ENCODE results near the gene SETD5.

DNA sequence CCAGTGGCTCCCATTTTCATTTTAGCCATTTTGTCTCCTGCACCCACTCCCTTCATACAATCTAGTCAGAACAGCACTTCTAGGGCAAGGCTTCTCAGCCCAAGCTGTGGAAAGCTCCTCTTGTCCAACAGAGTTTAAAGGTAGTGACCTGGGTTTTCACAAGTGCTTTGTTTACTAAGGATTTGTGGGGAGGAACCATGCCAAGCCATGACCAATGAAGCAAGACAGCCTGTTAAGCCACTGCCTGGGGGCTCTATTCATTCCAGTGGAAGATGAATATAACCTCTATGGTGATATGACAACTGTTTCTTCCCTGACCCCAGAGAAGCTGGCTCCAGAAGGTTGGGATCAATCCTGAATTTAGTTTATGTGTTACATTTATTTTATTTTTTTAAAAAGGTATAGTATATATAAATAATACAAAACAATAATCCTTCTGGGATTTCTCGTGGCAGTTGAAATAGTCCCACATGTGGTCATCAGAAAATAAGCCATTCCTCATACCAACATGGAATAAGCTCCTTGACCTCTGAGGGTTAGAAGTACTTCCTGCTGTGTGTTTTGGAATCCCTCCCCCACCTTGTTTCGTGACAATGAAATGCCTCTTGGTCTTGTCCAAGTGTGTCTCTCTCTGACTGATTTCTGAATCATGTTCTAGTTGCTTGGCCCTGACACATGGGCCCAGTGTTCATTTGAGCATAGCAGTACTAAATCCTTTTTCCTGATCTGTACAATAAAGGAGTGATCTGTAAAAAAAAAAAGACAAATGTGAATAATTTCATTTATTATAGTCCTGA lies 47.9 kb upstream of the SETD5 start:
- TF ChIP-seq, protein P1, sequence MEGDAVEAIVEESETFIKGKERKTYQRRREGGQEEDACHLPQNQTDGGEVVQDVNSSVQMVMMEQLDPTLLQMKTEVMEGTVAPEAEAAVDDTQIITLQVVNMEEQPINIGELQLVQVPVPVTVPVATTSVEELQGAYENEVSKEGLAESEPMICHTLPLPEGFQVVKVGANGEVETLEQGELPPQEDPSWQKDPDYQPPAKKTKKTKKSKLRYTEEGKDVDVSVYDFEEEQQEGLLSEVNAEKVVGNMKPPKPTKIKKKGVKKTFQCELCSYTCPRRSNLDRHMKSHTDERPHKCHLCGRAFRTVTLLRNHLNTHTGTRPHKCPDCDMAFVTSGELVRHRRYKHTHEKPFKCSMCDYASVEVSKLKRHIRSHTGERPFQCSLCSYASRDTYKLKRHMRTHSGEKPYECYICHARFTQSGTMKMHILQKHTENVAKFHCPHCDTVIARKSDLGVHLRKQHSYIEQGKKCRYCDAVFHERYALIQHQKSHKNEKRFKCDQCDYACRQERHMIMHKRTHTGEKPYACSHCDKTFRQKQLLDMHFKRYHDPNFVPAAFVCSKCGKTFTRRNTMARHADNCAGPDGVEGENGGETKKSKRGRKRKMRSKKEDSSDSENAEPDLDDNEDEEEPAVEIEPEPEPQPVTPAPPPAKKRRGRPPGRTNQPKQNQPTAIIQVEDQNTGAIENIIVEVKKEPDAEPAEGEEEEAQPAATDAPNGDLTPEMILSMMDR (IDR thresholded peaks at IDR 0.05; ENCODE audit: extremely low read depth in 1 of 2, insufficient read depth in 1 of 2, low read depth in 1 of 2, low read length in 2 of 2): no peak
- no peak for TF ChIP-seq MYC (IDR thresholded peaks at IDR 0.05; ENCODE audit: low read depth, low read length)
- no peak for TF ChIP-seq EZH2 (IDR thresholded peaks at IDR 0.05; ENCODE audit: borderline replicate concordance, low read depth, low read length, severe bottlenecking)
- peak; percentile 51 for TF ChIP-seq FOS (IDR thresholded peaks at IDR 0.05; ENCODE audit: borderline replicate concordance, insufficient read depth, low read length)

Data from endothelial cell of umbilical vein (primary cell).